GM21737 (cell line): ENCODE data around the gene ECHDC1.
A peak's percentile ranks its signal among the peaks of the same experiment; 100 is the strongest.
"Not testable (repeated sequence)": the region's sequence is repeated elsewhere in the genome, so short reads cannot be mapped to it uniquely, and the experiment has no call there.

Source experiments
- ATAC-seq: cut with Tn5 transposase; IDR thresholded peaks from one replicate; pipeline ENCODE4 v1.9.1; 2021; ENCODE audit warnings: mild to moderate bottlenecking, moderate library complexity; ENCODE audit not compliant: unreplicated experiment

The ECHDC1 gene

DNA sequence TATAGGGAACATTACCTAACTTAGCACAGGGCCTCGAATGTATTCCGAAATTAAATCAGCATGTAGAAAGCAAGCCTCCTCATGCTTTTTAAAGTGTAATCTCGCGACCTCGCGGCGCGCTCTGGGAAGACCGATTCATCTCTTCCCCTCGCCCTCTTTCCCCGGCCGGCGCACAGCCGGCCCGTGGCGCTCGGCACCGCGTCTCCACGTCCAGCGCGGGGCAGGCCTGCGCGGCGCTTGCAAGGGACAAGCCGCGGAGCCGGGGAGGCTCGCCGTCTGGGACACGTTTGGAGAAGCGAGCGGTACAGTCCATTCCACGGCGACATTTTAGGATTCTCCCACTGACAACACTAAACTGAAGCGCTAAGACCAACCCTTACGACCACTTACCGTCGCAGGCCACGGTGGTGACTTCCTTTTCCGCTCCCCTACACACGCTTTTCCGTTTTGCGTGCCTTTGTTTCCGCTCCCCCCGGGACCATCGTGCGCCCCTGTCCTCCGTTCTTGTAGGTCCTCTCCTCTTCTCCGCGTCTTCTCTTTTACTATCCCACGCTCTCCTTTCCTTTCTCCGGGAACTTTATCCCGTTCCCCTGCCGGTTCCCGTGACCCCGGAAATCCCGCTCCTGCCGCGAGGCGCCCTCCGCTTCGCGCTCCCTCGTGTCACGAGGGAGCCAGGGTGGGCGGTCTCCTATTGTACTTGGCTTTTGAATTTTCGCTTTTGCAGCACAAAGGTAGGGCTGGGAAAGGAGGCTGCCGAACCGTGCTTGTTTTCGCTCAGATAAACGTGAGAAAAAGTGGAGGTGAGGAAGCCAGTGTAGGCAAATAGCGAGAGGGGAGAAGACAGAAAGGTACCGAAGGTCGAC, at the start of gene ECHDC1:
TSS of gene ECHDC1 (minus strand) at position 664 of the 863 bp plus-strand sequence. CDS start 12,581 bp downstream, outside the sequence.
- peak; percentile 63 for ATAC-seq

- no peak for ATAC-seq
Observed at GRCh38 chr6:127392301-127392700, 48.9 kb upstream of the ECHDC1 start.

DNA sequence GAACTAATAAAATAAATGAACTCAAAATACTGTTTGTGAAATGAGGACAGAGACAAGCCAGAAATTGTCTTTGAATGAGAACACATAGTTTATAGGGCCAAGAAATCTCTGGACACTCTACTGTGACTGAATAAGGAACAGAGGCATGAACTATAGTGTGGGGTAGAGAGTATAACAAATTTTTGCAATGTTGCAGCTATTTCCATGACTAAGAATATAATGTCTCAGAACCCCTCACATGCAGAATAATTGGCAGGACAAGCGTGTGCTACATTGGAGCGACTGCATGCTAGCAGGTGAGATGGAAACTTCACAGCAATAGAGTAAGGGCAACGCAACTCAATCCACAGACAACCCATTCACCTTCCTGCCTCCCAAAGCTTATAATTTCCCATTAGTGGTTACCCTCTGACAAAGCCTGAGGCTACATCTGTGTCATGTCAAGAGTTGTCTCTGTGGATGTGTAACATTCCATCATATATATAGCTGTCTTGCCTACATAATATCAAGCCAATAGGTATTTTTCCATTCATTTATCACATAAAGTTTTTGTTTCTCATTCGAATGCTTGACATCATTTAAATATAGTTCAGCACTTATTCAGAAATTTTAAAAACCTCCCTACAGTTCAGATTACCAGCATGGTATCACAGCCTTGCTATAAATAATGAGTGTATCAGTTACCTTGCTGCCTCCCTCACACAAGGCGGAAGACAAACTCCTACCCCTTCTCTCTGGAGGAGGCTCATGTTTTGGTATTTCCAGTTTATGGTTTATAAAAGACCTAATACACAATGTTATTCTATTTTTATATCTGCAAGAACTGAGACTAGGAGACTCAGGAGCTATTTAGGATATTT, 47.9 kb upstream of the ECHDC1 start:
- no peak for ATAC-seq

- no peak for ATAC-seq
Observed at GRCh38 chr6:127389706-127390105, 46.3 kb upstream of the ECHDC1 start.

DNA sequence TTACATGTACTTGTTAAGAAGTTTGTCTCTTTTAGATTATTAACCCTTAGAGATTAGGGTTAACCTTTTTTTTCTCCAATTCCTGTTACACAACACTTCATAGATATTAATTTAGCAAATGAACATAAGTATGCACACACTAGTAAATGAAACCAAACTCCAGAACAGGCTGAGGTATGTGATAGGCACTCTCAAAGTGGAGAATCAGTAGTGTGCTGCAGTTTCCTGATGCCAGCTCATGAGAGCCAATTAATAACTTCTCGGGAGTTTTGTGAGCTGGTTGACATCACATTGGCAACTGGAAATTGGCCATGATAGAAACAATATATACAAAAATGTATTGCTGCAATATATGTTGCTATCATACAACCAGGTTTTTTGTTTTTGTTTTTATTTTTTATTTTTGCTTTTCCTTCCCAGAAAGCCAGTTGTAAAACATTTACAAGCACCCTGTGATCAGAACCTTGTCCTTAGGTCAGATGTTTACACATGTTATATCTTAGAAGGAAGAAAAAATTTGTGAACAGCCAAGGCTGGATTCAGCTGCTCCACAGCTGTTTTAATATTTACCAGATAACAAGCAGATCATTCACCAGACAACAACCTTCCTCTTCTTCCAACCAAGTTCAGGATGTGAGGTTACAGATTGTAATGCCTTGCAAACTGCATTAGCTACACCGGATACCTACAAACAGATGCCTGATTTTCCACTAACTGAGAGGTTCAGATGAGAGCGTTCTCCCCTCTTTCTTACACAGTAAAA, 42.4 kb upstream of the ECHDC1 start:
- no peak for ATAC-seq

GRCh38 chr6:127384848-127385247, 41.4 kb upstream of the ECHDC1 start:
- not testable (repeated sequence) for ATAC-seq

DNA sequence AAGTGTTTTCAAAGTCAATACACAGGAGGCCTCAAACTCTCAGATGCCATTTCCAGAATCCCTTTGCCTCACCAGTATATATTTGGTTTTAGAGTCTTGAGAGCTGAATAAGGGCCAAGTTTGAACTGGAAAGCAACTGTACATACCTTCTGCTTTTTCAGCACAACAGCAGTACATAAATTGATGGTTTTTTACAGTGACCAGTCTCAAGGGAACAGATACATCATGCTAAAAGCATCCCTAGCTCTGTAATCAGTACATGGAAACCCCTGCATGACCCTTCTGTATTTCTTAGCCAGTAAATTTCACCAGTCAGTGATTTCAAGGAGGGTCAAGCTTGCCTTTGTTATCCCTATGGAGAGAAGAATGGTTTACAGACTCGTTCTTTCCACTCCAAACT, 40.6 kb upstream of the ECHDC1 start:
- no peak for ATAC-seq

DNA sequence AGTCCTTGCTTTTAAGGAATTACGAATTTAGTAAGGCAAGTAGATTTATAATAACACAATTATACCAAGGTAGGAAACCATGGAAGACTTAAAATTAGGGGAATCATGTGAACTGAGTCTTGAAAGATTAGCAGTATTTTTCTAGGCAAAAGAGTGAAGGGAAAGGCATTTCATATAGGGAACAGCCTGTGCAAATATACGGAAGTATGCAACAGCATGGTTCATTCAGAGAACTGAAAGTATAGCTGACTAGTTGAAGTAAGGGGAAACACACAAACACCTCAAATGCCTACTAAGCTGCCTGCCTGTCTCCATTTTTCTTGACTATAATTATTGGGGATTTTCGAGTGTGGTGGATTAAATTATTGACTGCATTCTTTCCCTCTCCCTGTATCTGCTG, 39.0 kb upstream of the ECHDC1 start:
- no peak for ATAC-seq

DNA sequence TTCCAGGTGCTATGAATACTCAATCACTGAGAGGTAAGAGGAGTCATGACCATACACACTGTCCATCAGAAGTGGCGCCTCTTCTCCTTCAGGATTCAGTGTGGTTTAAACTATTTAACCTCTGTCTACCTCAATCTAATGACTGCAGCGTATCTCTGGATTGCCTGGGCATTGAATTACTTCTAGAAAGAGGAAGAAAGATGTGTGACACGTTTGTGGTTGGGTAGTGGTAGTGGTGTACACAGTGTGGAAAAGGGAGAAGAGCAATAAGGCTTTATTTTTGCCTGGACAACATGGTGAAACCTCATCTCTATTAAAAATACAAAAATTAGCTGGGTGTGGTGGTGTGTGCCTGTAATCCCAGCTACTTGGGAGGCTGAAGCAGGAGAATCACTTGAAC, 38.0 kb upstream of the ECHDC1 start:
- no peak for ATAC-seq

DNA sequence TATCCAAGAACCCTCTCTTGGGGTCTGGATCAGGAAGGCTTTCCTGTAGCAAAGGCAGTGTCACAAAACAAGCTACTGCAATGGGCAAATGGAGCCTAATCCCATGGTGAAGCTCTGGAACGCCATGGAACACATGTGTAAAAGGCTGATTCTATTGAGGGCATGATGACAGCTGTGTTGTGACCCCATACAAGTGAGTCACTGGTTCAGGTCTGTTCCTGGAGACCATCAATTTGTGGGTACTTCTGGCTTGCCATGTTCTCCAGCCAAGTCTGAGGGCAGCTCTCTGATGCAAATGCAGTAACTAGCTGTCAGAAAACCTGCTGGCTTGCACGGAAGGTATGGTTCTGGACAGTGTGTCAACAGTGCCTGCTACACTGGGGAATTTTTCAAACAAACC, 33.3 kb upstream of the ECHDC1 start:
- no peak for ATAC-seq

DNA sequence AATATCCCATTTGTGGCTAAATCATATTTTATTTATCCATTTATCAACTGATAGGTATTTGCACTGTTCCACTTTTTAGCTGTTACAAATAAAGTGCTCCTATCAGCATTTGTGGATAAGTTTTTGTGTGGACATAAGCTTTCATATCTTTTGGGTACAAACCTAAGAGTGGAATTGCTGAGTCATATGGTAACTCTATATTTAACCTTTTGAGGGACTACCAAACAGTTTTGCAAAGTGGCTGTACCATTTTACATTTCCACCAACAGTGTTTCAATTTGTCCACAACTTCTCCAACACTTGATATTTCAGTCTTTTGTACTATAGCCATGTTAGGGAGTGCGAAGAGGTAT, 23.6 kb upstream of the ECHDC1 start:
- ATAC-seq: no peak

- no peak for ATAC-seq
Observed at GRCh38 chr6:127366282-127367022, 23.0 kb upstream of the ECHDC1 start.

GRCh38 chr6:127365874-127366273, 22.5 kb upstream of the ECHDC1 start:
- ATAC-seq: no peak

GRCh38 chr6:127352524-127352923, 9.1 kb upstream of the ECHDC1 start:
- no peak for ATAC-seq

DNA sequence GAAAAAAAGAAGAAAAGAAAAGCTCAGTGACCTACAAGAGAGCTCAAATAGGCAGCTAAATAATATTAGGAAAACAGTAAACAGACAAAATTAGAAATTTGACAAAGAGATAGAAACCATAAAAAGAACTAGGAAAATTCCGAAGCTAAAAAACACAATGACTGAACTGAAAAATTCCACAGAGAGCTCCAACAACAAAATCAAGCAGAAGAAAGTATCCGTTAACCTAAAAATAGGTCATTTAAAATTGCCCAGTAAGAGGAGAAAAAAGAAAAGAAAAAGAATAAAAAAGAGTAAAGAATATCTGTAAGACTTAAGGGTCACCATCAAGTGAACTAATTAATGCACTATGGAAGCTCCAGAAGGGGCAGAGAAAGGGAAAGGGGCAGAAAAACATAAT, 6.6 kb upstream of the ECHDC1 start:
- ATAC-seq: no peak

GRCh38 chr6:127348028-127348661, 4.7 kb upstream of the ECHDC1 start:
- no peak for ATAC-seq

GRCh38 chr6:127347178-127347577, 3.8 kb upstream of the ECHDC1 start:
- no peak for ATAC-seq

DNA sequence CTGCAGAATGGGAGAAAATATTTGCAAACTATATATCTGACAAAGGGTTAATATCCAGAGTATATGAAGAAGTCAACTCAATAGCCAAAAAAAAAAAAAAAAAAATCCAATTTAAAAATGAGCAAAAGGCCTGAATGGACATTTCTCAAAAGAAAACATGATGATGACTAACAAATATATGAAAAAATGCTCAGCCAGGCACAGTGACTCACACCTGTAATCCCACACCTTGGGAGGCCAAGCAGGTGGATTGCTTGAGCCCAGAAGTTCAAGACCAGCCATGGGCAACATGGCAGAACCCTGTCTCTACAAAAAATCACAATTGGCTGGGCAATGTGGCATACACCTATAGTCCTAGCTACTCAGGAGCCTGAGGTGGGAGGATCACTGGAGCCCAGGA, 2.1 kb upstream of the ECHDC1 start:
- no peak for ATAC-seq

GRCh38 chr6:127343809-127344659, 625 bp upstream of the ECHDC1 start:
- no peak for ATAC-seq
